MM.1S (cell line): ENCODE data around the gene KDM4C.

Source experiments
- DNase-seq: peaks from one replicate; pipeline ENCODE4 v3.0.0-alpha.2; 2015
- H2AFZ ChIP-seq: fragments of 300-600 bp; sonication (generic); 2 replicates; pipeline ENCODE4 v1.6.0; 2016; ENCODE audit warnings: antibody characterized with exemption, low read length
- H3F3A ChIP-seq: fragments of 300-600 bp; sonication (generic); 2 replicates; pipeline ENCODE4 v1.6.1; 2016; ENCODE audit warnings: mild to moderate bottlenecking, antibody characterized with exemption, low read length, moderate library complexity, mixed read lengths; ENCODE audit not compliant: insufficient read depth
- H3K27ac ChIP-seq: fragments of 300-600 bp; sonication (generic); 2 replicates; pipeline ENCODE4 v1.5.1; 2016; ENCODE audit warnings: mild to moderate bottlenecking, low read length
- H3K27me3 ChIP-seq: fragments of 300-600 bp; sonication (generic); replicated peaks from 2 replicates; pipeline ENCODE4 v1.6.0; 2016; ENCODE audit warnings: low read length; ENCODE audit not compliant: insufficient read depth
- H3K36me3 ChIP-seq: fragments of 300-600 bp; sonication (generic); replicated peaks from 2 replicates; pipeline ENCODE4 v1.6.1; 2016; ENCODE audit warnings: mild to moderate bottlenecking, low read length, mixed read lengths; ENCODE audit not compliant: insufficient read depth
- H3K4me1 ChIP-seq: fragments of 300-600 bp; sonication (generic); 2 replicates; pipeline ENCODE4 v1.6.1; 2016; ENCODE audit warnings: low read length, mixed read lengths
- H3K4me2 ChIP-seq: fragments of 300-600 bp; sonication (generic); 2 replicates; pipeline ENCODE4 v1.6.0; 2016; ENCODE audit warnings: low read depth, low read length
- H3K4me3 ChIP-seq: fragments of 300-600 bp; sonication (generic); 2 replicates; pipeline ENCODE4 v1.5.1; 2016; ENCODE audit warnings: low read length, mixed read lengths
- H3K79me2 ChIP-seq: fragments of 300-600 bp; sonication (generic); 2 replicates; pipeline ENCODE4 v1.6.1; 2016; ENCODE audit warnings: mixed run types, low read length, mixed read lengths
- H3K9ac ChIP-seq: fragments of 300-600 bp; sonication (generic); 2 replicates; pipeline ENCODE4 v1.6.1; 2016; ENCODE audit warnings: low read length, mixed read lengths
- H3K9me2 ChIP-seq: fragments of 300-600 bp; sonication (generic); replicated peaks from 2 replicates; pipeline ENCODE4 v1.6.1; 2016; ENCODE audit warnings: mild to moderate bottlenecking, low read length, mixed read lengths; ENCODE audit not compliant: insufficient read depth
- H3K9me3 ChIP-seq: fragments of 300-600 bp; sonication (generic); replicated peaks from 2 replicates; pipeline ENCODE4 v1.6.1; 2016; ENCODE audit warnings: mild to moderate bottlenecking, low read length, mixed read lengths; ENCODE audit not compliant: insufficient read depth
- H4K20me1 ChIP-seq: fragments of 300-600 bp; sonication (generic); 2 replicates; pipeline ENCODE4 v1.6.1; 2016; ENCODE audit warnings: mild to moderate bottlenecking, low read length, moderate library complexity, mixed read lengths; ENCODE audit not compliant: insufficient read depth
- EZH2 ChIP-seq: fragments of 300-600 bp; sonication (generic); optimal IDR thresholded peaks from 2 replicates; pipeline ENCODE3; 2017; ENCODE audit warnings: low read depth, mild to moderate bottlenecking, antibody characterized with exemption, low read length, mixed read lengths
- EZH2phosphoT487 ChIP-seq: fragments of 300-600 bp; sonication (generic); IDR thresholded peaks from 2 replicates; pipeline ENCODE4 v1.6.1; 2018; ENCODE audit warnings: antibody characterized with exemption, low read length
- TF ChIP-seq, protein P1 (sequence below): fragments of 300-600 bp; sonication (generic); IDR thresholded peaks from 2 replicates; pipeline ENCODE4 v1.5.1; 2016; ENCODE audit warnings: antibody characterized with exemption, low read length, mixed read lengths

Gene KDM4C

DNA sequence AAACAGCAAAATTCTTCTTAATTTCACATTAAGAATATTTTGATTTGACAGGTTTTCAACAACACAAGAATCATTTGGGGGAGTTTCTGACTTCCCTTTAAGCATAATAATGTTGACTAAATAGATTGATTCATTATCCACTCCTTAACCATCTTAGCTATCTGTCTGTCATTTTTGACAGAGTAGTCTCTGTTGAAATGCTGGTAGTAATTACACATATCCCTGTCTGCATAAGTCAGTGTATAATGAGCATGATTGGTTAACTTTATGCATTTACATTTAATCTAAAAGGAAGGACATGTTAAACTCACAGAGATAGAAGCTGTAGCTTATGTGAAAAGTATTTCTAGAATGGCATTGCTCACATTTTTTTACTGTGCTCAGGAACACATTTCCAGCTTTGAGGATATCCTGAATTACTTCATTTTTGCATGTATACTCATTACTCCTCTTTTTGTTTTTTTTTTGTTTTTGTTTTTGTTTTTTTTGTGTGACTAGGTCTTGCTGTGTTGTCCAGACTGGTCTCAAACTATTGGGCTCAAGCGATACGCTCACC is 385.9 kb downstream of the KDM4C start:
- H3K4me3 ChIP-seq = no peak overlapping the region
- no peaks in the 10 kb centered on the region for H3K36me3 ChIP-seq
- H3K4me1 ChIP-seq = no peaks in the 10 kb centered on the region
- no peaks in the 10 kb centered on the region for H3K9me2 ChIP-seq
- no peak overlapping the region for H3K27ac ChIP-seq
- DNase-seq = no peak
- H3F3A ChIP-seq = no peaks in the 10 kb centered on the region
- H2AFZ ChIP-seq = no peak overlapping the region
- no peaks in the 10 kb centered on the region for H3K27me3 ChIP-seq
- H3K4me2 ChIP-seq = no peak overlapping the region
- H3K9me3 ChIP-seq = no peaks in the 10 kb centered on the region
- TF ChIP-seq EZH2 = no peak
- TF ChIP-seq, protein P1, sequence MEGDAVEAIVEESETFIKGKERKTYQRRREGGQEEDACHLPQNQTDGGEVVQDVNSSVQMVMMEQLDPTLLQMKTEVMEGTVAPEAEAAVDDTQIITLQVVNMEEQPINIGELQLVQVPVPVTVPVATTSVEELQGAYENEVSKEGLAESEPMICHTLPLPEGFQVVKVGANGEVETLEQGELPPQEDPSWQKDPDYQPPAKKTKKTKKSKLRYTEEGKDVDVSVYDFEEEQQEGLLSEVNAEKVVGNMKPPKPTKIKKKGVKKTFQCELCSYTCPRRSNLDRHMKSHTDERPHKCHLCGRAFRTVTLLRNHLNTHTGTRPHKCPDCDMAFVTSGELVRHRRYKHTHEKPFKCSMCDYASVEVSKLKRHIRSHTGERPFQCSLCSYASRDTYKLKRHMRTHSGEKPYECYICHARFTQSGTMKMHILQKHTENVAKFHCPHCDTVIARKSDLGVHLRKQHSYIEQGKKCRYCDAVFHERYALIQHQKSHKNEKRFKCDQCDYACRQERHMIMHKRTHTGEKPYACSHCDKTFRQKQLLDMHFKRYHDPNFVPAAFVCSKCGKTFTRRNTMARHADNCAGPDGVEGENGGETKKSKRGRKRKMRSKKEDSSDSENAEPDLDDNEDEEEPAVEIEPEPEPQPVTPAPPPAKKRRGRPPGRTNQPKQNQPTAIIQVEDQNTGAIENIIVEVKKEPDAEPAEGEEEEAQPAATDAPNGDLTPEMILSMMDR = no peak
- TF ChIP-seq EZH2phosphoT487 = no peak
- no peaks in the 10 kb centered on the region for H3K79me2 ChIP-seq
- H3K9ac ChIP-seq = no peak overlapping the region
- no peaks in the 10 kb centered on the region for H4K20me1 ChIP-seq

DNA sequence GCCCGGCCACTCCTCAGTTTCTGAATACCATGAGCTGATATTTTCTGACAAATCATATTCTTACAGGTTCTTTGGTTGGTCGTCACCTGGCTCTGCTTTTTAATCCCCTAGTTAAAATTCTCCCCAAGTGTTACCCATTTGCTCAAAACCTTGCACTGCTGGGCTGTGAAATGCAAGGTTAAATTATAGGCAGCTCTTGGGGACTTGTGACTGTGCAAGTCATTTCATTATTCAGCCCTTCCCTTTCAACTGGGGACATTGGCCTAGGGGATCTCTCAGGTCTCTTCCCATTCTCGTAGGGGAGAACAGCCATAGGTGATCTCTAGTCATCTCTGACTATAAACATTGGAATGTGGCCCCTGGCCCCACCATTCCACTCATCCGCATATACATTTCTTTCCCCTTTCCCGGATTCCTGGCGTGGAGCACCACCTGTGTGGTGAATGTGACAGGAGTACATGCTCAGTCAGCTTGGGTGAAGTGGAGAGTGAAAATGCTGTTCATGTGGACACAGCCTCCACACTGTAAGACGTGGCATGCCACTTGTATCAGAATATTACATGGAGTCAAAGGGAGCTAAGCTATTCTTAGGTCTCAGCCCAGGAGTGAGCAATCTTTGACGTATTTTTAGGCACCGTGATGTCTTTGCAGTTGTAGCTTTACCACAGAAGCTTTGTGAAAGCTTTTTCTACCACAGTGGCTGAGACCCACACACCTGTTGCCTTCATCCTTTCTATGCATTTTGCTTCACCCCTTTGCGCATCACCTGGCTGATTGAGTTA is 386.7 kb downstream of the KDM4C start:
- no peaks in the 10 kb centered on the region for H3K4me1 ChIP-seq
- H3K79me2 ChIP-seq = no peaks in the 10 kb centered on the region
- no peak for TF ChIP-seq EZH2
- TF ChIP-seq EZH2phosphoT487 = no peak
- TF ChIP-seq, protein P1 = no peak
- no peaks in the 10 kb centered on the region for H3K9me2 ChIP-seq
- no peak for DNase-seq
- H3K9ac ChIP-seq = no peak overlapping the region
- no peaks in the 10 kb centered on the region for H3K27me3 ChIP-seq
- no peak overlapping the region for H3K27ac ChIP-seq
- no peak overlapping the region for H3K4me2 ChIP-seq
- no peaks in the 10 kb centered on the region for H3F3A ChIP-seq
- no peaks in the 10 kb centered on the region for H3K36me3 ChIP-seq
- H4K20me1 ChIP-seq = no peaks in the 10 kb centered on the region
- H2AFZ ChIP-seq = no peak overlapping the region
- no peaks in the 10 kb centered on the region for H3K9me3 ChIP-seq
- H3K4me3 ChIP-seq = no peak overlapping the region

DNA sequence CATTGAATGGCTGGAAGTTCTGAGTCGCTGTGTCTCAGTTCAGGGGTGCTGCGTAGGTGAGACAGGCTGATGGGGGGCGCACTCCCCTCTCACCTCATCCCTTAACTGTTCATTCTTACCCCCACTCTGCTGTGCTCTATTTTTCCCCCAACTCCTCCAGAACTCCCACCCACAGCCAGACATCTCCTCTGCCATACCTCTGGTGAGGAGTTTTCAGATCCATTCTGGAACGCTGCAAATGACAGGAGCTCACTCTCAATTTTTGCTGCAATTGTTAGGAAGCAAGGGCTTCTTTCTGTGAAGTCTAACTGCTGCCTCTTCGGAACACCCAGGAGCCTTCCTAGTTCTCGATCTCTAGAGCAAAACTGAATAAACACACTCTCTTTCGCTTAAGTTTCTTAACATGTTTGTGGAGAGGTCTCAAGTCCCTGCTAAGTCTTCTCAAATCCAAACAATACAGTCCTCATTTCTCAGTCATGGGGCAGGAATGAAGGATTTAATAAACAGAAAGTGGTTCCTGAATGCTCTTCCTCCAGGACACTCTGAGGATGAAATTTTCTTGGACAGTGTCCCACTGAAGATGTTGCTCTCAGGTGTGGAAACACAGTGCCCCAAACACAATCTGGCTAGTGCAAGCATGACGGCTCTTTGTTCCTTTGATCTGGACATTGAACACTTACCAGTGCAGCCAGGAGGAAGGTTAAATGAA is 387.7 kb downstream of the KDM4C start:
- Histone ChIP-seq H3K4me2 (no peak overlapping the region), H3F3A (no peaks in the 10 kb centered on the region), H3K79me2 (no peaks in the 10 kb centered on the region), H2AFZ (no peak overlapping the region), H3K4me3 (no peak overlapping the region), H3K27me3 (no peaks in the 10 kb centered on the region), H4K20me1 (no peaks in the 10 kb centered on the region), H3K4me1 (no peaks in the 10 kb centered on the region), H3K9me2 (no peaks in the 10 kb centered on the region), H3K9ac (no peak overlapping the region), H3K9me3 (no peaks in the 10 kb centered on the region), H3K27ac (no peak overlapping the region), H3K36me3 (no peaks in the 10 kb centered on the region)
- TF ChIP-seq EZH2 (no peak), EZH2phosphoT487 (no peak)
- TF ChIP-seq, protein P1 = no peak
- DNase-seq = no peak
